Body of pancreas (tissue), 4 donors: ENCODE results near the gene FOXO3. TPM values are rescaled to one million over a fixed set of nuclear protein-coding genes. Genes with fewer than 3 reads are reported as not detected.

ENCODE experiments used
- ATAC-seq: fragments of 150-250 bp; one replicate; pipeline ENCODE4 v1.9.1; 2016
- DNase-seq, 4 donors: peaks; one replicate each; pipeline ENCODE4 v3.0.0-alpha.2; 2019
- H3K27ac ChIP-seq, 4 donors: fragments of 200-600 bp; sonication (generic); 1 replicate in 3 of 4; 2 replicates in 1 of 4; pipeline versions ENCODE4 v1.5.1 to v1.6.1; 2016 to 2019; ENCODE audit warnings: mild to moderate bottlenecking in 1 of 4, mixed read lengths in 1 of 4, moderate library complexity in 1 of 4
- H3K27me3 ChIP-seq, 2 donors: fragments of 200-600 bp; sonication (generic); one replicate each; pipeline ENCODE4 v1.6.0; 2016; ENCODE audit warnings: mild to moderate bottlenecking in 1 of 2
- H3K36me3 ChIP-seq, 2 donors: fragments of 200-600 bp; sonication (generic); replicated peaks in 1 of 2; 2 replicates each; pipeline ENCODE4 v1.5.1; 2016; ENCODE audit warnings: low read depth in 2 of 2; ENCODE audit not compliant: insufficient read depth in 1 of 2
- H3K4me1 ChIP-seq: fragments of 200-600 bp; sonication (generic); one replicate; pipeline ENCODE4 v1.6.0; 2016
- H3K4me3 ChIP-seq, 2 donors: fragments of 200-600 bp; sonication (generic); 1 replicate in 1 of 2; 2 replicates in 1 of 2; pipeline ENCODE4 v1.5.1; 2016 to 2019
- H3K9me3 ChIP-seq, 3 donors: fragments of 200-600 bp; sonication (generic); 1 replicate in 2 of 3; 2 replicates in 1 of 3; pipeline ENCODE4 v1.5.1; 2016
- POLR2A ChIP-seq, 3 donors: fragments of 450-650 bp; IDR thresholded peaks; one replicate each; pipeline ENCODE4 v1.6.1; 2016; ENCODE audit warnings: antibody characterized with exemption in 3 of 3, mild to moderate bottlenecking in 2 of 3
- WGBS, 2 donors: methylation state at CpG; one replicate each; pipeline ENCODE4 v1.1.5; 2017; 5-methylcytosine and 5-hydroxymethylcytosine counted together
- intact Hi-C: fragments of 100-400 bp; cut with DNase I; formaldehyde crosslinking; loops from one replicate; pipeline ENCODE4 v1.15.1; 2023
- total RNA-seq, 2 donors: library from RNA; depleted of rRNA; stranded (reverse); fragments of >200 nt; gene quantifications; one replicate each; pipeline ENCODE4 v1.1.0, GENCODE V29; 2016
- TF ChIP-seq, protein P1 (sequence below), 7 experiments: fragments of 450-650 bp in 4 of 7; fragments of 200-600 bp in 3 of 7; sonication (generic) in 3 of 7; IDR thresholded peaks; one replicate each; pipeline ENCODE4 v1.5.1; 2016 to 2019; ENCODE audit warnings: antibody characterized with exemption in 7 of 7

Gene FOXO3
- total RNA-seq, 2 donors from 2014 or later, result 62.8 to 69.5 TPM

DNA sequence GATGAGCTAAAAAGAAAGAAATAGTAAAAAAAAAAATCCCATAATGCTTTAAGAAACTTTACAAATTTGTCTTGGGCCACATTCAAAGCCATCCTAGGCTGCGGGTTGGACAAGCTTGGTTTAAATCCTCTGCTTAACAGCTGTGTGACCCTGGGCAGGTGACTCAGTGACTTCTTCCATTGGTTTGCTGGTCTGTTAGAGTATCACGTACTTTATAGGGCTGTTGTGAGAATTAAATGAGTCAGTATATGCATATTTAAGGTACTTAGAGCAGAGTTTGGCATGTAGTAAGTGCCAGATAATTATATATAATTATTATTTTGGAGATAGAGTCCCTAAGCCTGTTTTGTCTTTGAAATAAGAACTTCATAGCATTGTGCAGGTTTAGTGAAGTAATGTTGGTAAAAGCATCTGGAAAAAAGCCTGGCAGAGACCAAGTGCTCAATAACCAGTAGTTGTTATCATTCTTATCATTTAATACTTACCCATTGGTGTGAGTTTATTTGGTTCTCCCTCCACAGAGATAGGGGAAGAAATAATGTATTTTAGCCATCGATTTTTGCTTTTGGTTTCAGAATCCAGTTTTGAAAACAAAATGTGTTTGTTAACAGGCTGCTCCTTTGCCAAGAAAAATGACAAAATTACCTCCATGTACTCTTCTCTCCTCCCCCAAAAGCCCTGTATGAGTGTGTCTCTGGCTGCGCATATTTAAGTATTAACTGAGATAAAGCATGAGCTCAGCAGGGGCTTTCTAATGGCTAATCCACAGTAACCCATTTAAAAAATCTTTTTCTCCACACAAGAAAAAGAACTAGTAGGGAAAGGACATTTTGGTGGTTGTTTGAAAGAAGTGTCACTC lies 67.2 kb downstream of the FOXO3 start:
- no peak for TF ChIP-seq POLR2A (IDR thresholded peaks at IDR 0.05)
- TF ChIP-seq, protein P1, sequence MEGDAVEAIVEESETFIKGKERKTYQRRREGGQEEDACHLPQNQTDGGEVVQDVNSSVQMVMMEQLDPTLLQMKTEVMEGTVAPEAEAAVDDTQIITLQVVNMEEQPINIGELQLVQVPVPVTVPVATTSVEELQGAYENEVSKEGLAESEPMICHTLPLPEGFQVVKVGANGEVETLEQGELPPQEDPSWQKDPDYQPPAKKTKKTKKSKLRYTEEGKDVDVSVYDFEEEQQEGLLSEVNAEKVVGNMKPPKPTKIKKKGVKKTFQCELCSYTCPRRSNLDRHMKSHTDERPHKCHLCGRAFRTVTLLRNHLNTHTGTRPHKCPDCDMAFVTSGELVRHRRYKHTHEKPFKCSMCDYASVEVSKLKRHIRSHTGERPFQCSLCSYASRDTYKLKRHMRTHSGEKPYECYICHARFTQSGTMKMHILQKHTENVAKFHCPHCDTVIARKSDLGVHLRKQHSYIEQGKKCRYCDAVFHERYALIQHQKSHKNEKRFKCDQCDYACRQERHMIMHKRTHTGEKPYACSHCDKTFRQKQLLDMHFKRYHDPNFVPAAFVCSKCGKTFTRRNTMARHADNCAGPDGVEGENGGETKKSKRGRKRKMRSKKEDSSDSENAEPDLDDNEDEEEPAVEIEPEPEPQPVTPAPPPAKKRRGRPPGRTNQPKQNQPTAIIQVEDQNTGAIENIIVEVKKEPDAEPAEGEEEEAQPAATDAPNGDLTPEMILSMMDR (IDR thresholded peaks at IDR 0.05), result no peak
- WGBS, 2 donors, result 41 to 51% methylated on average over 4 of the region's 4 CpGs
- ATAC-seq, result peak; percentile 54

DNA sequence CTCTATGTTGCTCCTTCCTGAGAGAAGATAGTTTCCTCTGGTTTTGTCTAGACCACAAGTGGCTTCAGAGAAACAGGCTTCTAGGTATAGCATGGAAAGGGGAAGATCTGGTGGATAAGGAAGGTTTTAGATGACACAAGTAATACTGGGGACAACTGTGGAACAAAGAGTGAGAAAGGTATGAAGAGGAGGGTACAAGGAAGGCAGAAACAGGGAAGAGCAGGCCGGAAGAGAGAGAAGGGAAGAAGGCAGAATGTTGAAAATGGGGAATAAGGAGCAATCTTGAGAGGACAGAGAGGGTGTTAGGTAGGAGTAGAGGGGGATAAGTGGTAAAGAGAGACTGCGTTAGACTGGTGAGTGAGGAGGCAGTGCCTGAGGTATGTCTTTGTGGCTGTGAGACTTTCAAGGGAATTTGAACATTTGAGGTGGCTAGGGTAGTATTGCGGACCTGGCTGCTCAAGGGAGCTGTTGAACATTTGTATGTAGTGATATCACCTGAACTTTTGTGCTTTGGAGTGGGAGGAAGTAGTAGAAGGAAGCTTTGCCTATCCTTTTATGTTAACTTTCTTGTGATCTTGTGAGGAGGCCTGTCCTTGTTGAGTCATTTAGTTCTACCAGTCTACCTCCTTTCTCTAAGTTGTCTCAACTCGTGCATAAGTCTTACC lies 69.5 kb downstream of the FOXO3 start:
- no peak for TF ChIP-seq POLR2A (IDR thresholded peaks at IDR 0.05)
- TF ChIP-seq, protein P1 (IDR thresholded peaks at IDR 0.05), result no peak
- no peak for ATAC-seq
- Histone ChIP-seq H3K9me3 (no peaks in the 10 kb centered on the region), H3K36me3 (no peaks in the 10 kb centered on the region), H3K27ac (peak overlapping the region in 3 of 4 donors; percentile 5 to 46 (median 38)), H3K4me3 (no peak overlapping the region), H3K27me3 (no peaks in the 10 kb centered on the region), H3K4me1 (peaks cover 93% of the 10 kb centered on the region)
- 80 to 85% methylated on average over 4 of the region's 4 CpGs for WGBS, 2 donors
- no peak for DNase-seq
- intact Hi-C loops, result no loop called here

More for the DNA sequence above, 67.2 kb downstream of the FOXO3 start:
- Histone ChIP-seq H3K4me3 (no peak overlapping the region), H3K36me3 (no peaks in the 10 kb centered on the region), H3K27ac (peak overlapping the region in 3 of 4 donors; percentile 1 to 73 (median 52)), H3K27me3 (no peaks in the 10 kb centered on the region), H3K4me1 (peaks cover 97% of the 10 kb centered on the region), H3K9me3 (no peaks in the 10 kb centered on the region)
- DNase-seq, result no peak
- intact Hi-C loops, result no loop called here

DNA sequence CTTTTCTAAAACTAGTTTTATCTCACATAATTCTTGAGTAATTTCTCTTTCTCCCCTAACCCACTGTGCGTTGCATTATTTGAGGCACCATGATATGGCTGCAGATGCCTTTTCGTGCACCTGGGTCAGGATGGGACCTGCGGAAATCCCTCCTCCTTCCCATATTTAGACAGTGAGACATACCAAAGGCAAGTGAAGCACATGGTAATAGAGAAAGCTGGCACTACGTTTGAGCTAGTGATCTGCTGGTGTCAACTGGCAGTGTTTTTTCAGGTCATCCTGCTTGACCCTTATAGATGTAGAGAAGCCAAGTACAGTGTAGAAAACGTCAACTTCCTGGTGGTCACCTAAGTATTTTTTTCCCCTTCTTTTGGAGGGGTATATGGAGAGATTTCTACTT lies 71.7 kb downstream of the FOXO3 start:
- Histone ChIP-seq H3K9me3 (no peaks in the 10 kb centered on the region), H3K4me1 (peaks cover 93% of the 10 kb centered on the region), H3K27me3 (no peaks in the 10 kb centered on the region), H3K27ac (peak overlapping the region in 2 of 4 donors; percentile 25 to 31), H3K36me3 (no peaks in the 10 kb centered on the region), H3K4me3 (no peak overlapping the region)
- TF ChIP-seq, protein P1 (IDR thresholded peaks at IDR 0.05), result no peak
- no peak for TF ChIP-seq POLR2A (IDR thresholded peaks at IDR 0.05)
- whole genome bisulfite sequencing, 2 donors, result 49 to 56% methylated on average over 5 of the region's 5 CpGs
- intact Hi-C loops, result no loop called here
- ATAC-seq (no peak), DNase-seq (no peak)

DNA sequence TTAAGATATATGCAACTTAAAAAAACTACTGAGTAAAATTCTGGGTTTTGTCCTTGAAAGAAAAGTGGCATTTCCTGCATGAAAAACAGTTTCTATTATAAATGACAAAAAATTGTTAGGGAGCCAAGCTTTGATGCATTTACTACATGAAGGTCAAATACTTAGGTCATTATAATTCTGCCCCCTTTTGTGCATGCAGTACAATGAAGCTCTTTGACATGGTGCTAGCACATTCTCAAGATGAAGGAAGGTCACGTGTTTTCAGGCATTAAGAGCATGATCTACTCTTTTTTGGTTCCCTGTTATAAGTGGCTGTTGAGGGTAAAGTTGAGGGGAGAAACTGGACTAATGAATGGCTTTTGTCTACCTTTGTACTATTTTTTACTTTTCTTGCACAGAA lies 72.7 kb downstream of the FOXO3 start:
- ATAC-seq, result no peak
- no peaks in the 10 kb centered on the region for H3K9me3 ChIP-seq
- DNase-seq, result no peak
- H3K36me3 ChIP-seq, result no peaks in the 10 kb centered on the region
- peak overlapping the region in 2 of 4 donors; percentile 25 to 31 for H3K27ac ChIP-seq
- H3K27me3 ChIP-seq, result no peaks in the 10 kb centered on the region
- TF ChIP-seq, protein P1 (IDR thresholded peaks at IDR 0.05), result no peak
- no peak for TF ChIP-seq POLR2A (IDR thresholded peaks at IDR 0.05)
- H3K4me3 ChIP-seq, result no peak overlapping the region
- H3K4me1 ChIP-seq, result peaks cover 85% of the 10 kb centered on the region
- WGBS, 2 donors, result 42 to 55% methylated on average over 1 of the region's 1 CpG
- intact Hi-C loops, result no loop called here
